ENCODE data around the gene CAPN5.

- TF ChIP-seq POLR2A (IDR thresholded peaks at IDR 0.05) (no peak), CTCF (IDR thresholded peaks at IDR 0.05) (no peak), POLR2AphosphoS5 (IDR thresholded peaks at IDR 0.05; ENCODE audit: insufficient read depth in 1 of 2, low read depth in 1 of 2) (no peak)
Measured at GRCh38 chr11:77055913-77056312, 10.9 kb upstream of the CAPN5 start.
